Activated CD8-positive, alpha-beta memory T cell treated with anti-CD3 and anti-CD28 coated beads, Interleukin-2, amount 50 U/mL, for 1 hour (primary cell): ENCODE results near the gene OR8B3.
"Not testable (repeated sequence)": the region's sequence is repeated elsewhere in the genome, so short reads cannot be mapped to it uniquely, and the experiment has no call there.

Experiments
- DNase-seq: peaks from one replicate; pipeline ENCODE4 v3.0.0-alpha.2; 2020; ENCODE audit errors: extremely low read depth

OR8B3 gene, protein sequence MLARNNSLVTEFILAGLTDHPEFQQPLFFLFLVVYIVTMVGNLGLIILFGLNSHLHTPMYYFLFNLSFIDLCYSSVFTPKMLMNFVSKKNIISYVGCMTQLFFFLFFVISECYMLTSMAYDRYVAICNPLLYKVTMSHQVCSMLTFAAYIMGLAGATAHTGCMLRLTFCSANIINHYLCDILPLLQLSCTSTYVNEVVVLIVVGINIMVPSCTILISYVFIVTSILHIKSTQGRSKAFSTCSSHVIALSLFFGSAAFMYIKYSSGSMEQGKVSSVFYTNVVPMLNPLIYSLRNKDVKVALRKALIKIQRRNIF

DNA sequence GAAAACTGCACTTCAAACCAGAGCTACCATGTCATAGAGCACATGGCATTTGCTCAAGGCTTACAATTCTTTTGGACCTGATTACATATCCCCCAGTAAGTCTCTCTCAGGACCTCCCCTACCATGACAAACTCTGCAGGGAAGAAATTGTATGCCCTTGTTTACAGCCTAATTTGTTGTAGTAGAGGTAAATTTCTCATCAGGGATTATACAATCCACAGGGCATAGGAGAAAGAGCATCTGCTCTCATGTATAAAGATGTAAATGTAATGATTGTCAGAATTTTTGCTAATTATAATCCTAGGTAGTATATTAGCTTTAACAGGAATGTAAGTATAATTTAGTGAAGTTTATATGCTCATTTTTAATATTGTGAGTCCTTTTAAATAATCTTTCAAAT, at the start of gene OR8B3:
OR8B3 (minus strand) TSS at position 101 of the 400 bp plus-strand sequence. CDS start 1,673 bp downstream, outside the sequence.
- no peak for DNase-seq

DNA sequence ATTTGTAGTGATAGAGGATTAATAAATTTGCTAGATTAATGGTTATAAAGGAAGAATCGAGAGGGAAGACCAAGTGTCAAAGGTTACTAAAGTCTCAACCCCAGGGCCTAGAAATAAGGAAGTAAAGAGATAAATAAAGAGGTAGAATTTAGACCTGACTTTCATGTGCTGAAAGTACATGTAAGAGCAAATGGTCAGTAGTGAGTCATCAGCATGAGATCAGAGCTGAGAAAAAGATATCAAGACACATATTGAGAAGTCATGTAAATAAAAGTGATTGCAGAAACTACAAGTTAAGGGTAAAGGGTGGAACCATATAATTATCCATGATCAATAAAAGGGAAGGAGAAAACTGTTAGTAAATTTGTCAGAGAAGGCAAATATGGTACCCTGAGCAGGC, 48.1 kb upstream of the OR8B3 start:
- DNase-seq: no peak

DNA sequence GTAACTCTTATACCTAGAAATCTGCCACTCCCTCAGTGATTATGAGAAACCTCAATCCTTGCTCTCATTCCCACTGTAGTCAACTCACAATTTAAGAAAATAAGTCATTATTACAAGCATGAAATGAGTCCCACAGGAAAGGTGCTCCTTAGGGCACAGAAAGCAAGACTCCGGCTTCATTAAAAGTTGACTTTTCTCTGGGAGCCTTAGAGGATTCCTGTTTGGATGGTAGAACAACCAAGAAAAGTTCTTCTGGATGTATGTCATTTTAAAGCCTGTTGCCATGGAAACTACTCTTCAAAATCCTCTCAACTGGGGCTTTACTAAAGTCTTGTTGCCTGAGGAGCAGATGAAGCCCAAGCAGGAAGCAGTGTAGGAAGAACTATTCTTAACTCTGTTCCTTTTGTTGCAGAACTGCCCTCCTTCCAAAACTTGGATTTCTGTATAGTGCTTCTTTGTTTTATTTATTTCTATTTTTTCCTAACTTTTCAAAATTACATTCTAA, 46.9 kb upstream of the OR8B3 start, which contains the start of gene OR8B8:
OR8B8 (minus strand) TSS at position 51 of the 505 bp plus-strand sequence. CDS start 4,611 bp downstream, outside the sequence.
- no peak for DNase-seq

DNA sequence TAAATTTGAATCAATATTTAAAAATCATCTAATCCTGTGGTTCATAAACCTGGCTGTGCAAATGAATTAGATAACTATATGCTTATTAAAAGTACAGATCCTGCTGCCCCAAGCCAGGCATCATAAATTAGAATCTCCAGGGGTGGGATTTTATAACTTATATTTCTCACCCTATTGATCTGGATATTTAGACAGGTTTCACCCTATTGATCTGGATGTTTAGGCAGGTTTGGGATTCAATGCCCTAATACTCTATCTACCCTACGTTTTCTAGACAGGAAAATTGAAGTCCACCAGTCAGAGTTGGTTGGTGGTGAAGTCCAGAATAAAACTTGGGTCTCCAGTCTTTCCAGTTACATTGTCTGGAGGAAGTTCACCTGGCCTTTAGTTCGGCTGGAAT, 44.0 kb upstream of the OR8B3 start:
- DNase-seq: no peak

DNA sequence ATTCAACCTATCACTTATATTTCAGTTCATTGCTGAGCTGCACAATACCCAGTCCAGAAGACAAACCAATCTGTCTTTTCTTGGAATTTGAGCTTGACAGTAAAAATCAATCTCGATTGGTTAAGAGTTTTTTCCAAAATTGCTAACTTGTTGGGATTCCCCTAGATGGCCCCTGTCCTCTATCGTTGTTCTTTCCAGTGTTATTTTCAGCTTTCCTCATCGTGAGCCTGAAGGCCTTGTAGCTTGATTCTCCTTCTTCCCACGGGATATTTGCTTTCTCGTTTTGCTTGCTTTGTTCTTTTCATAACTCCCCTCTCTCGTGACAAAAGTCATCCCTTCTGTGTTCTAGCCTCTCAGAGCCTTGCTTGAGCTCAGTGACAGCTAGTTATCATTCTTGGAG, 43.6 kb upstream of the OR8B3 start:
- DNase-seq: no peak

DNA sequence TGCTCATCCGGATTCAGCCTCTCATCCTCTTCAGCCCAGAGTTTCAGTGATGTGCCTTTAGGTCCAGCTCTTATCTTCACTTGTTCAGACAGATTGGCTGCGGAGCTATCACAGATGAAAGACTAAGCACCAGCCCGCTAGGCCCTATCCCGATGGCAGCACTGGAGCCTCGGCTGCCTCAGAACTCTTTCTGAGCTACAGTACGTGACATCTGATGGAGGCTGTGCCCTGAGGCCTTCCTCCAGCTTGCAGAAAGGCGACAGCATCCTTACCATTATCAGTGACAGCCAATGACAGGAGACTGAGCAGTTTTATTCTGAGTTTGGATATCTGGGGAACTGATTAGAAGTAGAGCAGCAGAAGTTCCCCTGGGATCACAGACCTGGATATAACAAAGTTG, 42.7 kb upstream of the OR8B3 start:
- DNase-seq: no peak

DNA sequence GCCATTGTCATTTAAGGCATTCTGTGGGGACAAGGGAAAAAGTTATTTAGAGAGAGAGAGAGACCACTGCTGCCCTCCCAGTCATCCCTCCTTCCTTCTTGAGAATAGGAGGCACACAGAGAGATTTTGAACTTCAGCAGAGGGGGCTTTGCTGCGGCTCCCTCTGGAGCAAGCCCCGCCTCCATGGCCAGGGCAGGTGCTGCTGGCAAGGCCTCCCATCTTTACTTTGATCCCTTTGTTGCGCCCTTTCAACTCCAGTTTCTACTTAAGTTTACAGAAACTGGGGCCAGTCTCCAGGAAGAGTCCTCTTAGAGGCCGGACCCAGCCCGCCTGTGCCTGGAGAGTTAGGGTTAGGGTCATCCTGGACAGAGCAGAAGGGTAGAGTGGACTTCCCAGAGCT, 42.3 kb upstream of the OR8B3 start:
- DNase-seq: no peak

DNA sequence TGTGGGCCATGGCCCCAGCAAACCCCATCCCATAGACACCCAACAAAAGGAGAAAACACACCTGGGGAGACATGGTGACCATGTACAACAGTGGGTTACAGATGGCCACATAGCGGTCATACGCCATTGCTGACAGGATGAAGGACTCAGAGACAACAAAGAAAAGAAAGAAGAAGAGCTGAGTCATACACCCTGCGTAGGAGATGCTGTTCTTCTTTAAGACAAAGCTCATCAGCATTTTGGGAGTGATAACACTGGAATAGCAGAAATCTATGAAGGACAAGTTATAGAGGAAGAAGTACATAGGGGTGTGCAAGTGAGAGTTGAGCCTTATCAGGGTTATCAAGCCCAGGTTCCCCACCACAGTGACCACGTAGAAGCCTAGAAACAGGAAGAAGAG, 41.8 kb upstream of the OR8B3 start:
- DNase-seq: no peak

DNA sequence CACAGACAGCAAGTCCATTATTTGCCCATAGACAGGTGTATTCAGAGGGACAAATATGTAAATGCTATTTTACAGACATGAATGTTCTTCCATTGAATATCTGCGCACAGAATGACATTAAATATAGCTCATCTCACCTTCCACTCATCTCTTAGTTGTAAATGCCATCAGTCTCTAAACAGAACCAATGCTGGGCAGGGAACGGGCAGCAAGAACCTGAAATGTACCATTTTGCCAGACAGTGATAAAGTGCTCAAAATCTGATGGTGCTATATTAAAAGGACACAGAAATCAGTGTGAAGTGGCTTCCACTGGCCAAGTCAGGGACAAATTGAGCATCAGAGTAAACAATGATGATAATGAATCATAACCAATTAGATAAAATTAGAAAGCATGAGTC, 35.9 kb upstream of the OR8B3 start:
- DNase-seq: no peak

DNA sequence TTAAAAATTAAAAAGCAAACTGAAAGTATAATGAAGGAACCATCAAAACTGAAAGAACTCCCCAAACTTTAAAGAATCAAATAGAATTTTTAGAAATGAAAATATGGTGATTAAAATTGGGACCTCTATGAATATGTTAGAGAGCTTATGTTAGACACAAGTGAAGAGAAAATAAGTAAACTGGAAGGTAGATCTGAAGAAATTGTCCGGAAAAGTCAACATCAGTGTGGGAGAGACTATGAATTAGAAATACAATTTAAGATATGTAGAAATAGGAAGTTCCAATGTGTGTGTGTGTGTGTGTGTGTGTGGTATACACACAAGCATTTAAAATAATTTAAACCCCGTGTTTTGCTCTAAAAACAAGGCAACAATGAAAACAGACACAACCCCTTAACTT, 30.8 kb upstream of the OR8B3 start:
- no peak for DNase-seq

DNA sequence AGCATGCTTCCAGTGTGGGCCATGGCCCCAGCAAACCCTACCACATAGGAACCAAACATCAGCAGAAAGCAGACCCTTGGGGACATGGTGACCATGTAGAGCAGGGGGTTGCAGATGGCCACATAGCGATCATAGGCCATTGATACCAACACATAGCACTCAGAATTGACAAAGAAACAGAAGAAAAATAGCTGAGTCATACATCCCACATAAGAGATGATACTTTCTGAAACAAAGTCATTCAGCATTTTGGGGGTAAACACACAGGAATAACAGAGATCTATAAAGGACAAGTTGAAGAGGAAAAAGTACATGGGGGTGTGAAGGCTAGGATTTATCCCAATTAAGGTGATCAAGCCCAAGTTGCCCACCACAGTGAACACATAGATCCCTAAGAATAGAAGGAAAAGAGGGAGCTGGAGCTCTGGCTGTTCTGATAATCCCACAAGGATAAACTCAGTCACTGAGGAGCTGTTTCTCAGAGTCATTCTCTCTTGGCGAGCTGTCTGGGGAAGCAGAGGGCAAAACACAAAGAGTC, 25.6 kb upstream of the OR8B3 start, which contains the start of gene OR8B4:
OR8B4 (minus strand) TSS at position 488 of the 538 bp plus-strand sequence; CDS start at position 488, 0 bp downstream.
- DNase-seq: no peak

DNA sequence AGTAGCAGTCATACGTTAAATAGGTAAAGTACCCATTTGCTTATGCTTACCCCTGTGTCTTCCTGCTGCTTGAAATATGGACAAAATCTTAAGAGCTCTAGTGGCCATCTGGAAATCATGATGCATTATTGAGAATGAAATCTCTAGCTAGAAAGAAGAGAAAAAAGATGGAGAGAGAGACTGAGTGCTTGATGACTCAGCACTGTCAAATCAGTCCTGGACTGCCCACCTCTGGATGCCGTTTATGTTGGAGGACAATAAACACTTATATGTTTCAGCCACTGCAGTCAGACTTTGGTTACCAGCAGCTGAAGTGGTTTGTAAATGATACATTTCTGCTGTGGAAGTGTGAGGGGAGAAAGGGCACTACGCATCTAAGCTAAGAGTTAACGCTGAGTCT, 22.2 kb upstream of the OR8B3 start:
- no peak for DNase-seq

DNA sequence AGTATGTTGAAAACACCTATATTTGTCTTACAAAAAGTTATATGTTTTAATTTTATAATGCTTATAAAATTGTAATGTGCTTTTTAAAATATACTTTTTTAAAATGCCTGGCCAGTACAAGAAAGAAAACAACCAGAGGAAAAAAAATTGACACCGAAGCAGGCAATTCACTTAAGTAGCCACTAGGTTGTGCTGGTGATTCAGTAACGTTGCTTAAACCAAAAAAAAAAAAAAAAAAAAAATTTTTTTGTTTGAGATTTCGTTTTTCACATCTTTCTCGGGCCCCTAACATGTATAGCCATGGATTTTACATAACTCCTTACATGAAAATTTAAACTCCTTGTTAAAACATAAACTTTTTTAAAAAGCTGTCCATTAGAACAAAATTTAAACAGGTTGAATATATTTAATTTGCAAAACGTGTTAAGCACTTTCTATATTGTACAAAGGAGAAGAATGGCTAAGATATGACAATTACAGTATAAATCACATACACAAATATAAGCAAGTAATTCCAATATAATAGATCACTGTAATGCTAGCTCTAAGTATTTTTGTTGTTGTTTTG, 16.6 kb upstream of the OR8B3 start:
- DNase-seq: no peak

DNA sequence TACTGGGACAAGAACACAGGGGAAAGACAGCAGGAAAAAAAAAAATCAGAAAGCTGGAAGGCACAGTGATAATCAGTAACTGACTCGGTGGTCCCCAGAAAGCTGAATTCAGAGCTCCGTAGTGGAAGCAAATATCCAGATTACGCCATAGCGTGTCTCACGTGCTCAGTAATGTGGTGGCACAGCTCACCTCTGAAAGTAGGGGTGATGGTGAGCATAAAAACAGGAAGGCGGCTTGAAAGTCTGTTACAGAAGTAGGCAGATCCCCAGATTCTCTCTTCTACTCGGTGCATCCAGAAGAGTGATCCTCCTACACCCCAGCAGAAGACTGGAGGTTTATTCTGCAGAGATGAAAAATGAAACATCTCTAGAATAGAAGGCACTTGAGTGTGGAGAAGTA, 11.1 kb upstream of the OR8B3 start:
- no peak for DNase-seq

DNA sequence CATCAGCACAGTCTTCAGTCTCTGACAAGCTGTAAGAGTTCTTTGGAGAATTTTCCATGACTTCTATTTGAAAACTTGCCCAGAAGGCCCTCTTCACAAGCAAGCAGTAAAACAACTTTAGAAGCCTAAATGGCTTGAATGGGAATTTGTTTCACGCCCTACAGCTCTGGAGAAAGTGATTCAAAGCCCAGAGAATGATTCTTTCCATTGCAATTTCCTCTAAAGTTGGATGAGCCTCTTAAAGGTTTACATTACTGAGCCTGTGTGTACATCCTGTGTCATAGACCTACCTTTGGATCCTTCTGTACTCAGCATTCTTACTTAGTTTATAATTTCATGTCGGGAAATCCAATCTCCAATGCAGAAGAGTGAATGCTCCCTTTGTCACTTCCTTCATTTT, 6.8 kb upstream of the OR8B3 start:
- DNase-seq: no peak

DNA sequence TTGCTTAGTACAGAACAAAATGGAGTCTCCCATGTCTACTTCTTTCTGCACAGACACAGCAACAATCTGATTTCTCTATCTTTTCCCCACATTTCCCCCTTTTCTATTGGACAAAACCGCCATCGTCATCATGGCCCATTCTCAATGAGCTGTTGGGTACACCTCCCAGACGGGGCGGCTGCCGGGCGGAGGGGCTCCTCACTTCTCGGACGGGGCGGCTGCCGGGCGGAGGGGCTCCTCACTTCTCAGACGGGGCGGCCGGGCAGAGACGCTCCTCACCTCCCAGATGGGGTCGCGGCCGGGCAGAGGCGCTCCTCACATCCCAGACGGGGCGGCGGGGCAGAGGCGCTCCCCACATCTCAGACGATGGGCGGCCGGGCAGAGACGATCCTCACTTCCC, 4.4 kb upstream of the OR8B3 start:
- DNase-seq: not testable (repeated sequence)

DNA sequence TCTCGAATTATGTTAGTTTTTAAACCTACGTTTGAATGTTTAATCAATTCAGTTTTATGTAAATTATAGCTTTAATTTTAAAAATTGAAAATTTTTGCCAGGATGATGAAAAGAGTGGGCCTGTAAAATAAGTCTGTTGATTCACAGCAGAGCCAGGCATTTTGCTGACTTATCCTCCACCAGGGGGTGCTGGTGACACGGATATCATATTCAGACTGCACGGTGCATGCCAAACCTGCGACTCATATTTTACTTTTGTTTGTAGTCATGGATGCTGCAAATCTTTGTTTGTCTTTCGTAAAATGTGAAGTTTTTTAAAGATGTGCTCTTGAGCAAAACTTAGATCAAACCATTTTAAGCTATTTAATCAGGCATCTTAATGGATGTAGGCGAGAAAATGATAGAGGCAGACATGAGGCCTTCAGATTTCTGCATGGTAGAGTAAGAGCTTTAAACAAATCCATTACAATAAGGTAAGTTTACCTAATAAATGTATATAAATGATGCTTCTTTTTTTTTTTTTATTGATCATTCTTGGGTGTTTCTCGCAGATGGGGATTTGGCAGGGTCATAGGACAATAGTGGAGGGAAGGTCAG, 3.6 kb upstream of the OR8B3 start:
- no peak for DNase-seq

DNA sequence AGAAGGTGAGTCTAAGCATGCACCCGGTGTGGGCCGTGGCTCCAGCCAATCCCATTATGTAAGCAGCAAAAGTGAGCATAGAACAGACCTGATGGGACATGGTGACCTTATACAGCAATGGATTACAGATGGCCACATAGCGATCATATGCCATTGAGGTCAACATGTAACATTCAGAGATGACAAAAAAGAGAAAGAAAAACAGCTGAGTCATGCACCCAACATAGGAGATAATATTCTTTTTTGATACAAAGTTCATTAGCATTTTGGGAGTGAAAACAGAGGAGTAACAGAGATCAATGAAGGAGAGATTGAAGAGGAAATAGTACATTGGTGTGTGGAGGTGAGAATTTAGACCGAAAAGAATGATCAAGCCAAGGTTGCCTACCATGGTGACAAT, 2.0 kb downstream of the OR8B3 start:
- DNase-seq: not testable (repeated sequence)

DNA sequence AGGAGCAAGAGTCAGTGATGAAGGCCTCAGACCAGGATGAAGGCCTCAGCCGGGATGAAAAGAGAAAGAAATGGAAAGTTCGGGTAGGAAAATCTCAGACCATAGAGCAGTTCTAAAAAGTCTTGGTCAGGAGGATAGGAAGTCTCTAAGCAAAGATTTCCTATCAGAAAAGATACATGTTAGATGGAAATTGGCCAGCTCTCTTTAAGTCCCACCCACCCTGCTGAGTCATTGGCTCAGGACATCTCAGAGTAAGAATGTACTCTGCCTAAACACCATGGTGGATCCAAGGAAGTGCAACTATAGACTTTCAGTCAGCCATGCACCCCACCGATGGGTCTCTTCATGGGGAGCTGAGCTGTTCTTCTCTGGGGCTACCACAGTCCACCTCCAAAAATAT, 4.4 kb downstream of the OR8B3 start:
- DNase-seq: no peak

DNA sequence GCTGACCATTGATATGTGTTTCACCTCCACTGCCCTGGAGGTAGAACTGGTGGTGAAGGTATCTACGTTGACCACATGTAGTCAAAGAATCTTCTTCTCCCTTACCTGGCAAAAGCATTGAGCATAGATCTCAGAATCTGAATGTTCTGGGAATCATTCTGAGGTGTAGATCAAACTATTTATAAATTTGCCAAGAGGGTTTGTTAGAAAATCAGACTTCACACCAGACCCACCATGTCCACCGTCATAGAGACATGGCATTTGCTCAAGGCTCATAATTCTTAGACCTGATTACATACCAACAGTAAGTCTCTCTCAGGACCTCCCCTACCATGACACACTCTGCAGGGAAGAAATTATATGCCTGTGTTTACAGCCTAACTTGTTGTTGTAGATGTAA, 14.4 kb downstream of the OR8B3 start, which contains the start of gene OR8B2:
OR8B2 (minus strand) TSS at position 101 of the 400 bp plus-strand sequence. CDS start 1,156 bp downstream, outside the sequence.
- no peak for DNase-seq

DNA sequence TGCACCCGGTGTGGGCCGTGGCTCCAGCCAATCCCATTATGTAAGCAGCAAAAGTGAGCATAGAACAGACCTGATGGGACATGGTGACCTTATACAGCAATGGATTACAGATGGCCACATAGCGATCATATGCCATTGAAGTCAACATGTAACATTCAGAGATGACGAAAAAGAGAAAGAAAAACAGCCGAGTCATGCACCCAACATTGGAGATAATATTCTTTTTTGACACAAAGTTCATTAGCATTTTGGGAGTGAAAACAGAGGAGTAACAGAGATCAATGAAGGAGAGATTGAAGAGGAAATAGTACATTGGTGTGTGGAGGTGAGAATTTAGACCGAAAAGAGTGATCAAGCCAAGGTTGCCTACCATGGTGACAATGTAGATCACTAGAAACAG, 16.0 kb downstream of the OR8B3 start:
- DNase-seq: not testable (repeated sequence)

DNA sequence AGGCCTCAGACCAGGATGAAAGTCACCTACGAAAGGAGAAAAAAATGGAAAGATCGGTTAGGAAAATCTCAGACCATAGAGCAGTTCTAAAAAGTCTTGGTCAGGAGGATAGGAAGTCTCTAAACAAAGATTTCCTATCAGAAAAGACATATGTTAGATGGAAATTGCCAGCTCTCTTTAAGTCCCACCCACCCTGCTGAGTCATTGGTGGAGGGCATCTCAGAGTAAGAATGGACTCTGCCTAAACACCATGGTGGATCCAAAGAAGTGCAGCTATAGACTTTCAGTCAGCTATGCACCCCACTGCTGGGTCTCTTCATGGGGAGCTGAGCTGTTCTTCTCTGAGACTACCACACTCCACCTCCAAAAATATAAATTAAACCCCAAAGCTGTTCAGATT, 18.2 kb downstream of the OR8B3 start:
- no peak for DNase-seq

DNA sequence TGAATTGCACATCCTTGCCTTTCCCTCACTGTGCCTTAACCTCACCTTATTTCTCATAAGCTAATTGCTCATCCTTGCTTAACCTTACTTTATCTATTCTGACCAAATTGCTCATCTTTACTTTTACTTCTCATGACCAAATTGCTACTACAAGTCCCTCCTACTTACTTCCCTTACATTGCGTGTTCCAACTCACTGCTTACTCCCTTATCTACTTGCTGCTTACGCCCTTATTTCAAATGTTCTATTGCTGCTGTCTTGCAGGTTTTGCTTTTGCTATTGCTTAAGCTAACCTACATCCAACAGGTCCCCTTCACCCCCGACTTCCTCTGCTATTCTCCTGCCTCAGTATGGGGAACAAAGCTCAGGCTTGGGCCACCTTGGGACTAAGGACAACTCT, 22.5 kb downstream of the OR8B3 start:
- DNase-seq: no peak
